GM21576 (cell line): Measurements from ENCODE around the gene FGB.
A peak's percentile ranks its signal among the peaks of the same experiment; 100 is the strongest.

ENCODE experiments used
- ATAC-seq: cut with Tn5 transposase; IDR thresholded peaks from one replicate; pipeline ENCODE4 v1.9.1; 2021; ENCODE audit warnings: mild to moderate bottlenecking, moderate library complexity; ENCODE audit not compliant: unreplicated experiment

Gene FGB

DNA sequence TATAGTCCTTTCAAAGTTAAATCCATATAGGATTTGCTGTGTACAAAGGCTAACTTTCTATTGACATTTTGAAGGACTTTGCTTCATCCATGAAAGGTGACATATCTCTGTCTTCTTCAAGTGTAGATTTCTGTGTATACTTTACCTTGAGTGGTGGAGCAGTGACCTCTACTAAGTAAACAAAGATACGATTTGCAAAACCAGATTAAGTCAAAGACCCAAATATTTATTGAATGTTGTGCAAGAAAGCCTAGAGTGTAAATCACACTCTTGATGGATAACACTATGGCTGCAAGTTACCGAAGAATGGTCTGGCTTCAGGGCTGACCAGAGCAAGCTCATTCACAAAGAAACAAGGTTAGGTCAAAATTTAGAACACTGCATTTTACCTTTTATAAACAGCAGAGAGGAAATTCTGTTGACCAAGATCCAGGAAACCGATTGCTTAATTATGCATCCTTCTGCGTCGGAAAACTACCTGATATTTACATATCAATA lies 55.1 kb downstream of the FGB start:
- ATAC-seq = no peak

DNA sequence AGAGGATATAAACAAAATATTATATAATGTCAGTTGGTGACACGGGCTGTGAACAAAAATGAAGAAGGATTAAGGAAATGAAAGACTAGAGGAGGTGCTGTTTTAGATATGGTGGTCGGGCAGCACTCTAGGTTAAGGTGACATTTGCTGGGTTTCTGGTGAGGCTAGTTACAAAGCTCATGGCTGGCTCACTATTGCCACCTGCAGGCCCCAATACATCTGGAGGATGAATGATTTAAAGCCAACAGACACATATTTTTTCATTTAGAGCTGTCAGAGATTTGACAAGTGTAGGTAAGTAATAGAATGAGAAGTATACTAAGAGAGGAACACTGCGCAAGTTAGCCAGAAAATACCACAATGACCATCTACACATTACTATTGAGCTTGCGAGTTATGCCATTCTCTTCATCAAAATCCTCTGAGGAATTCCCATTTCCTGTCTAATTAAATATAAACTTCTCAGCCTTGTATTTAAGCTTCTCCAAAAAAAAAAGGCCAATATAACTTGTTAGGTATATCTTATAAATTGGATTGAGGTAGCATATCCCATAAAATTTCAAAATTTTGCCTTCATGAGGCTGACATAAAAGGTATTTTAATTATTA lies 56.0 kb downstream of the FGB start:
- peak; percentile 65 for ATAC-seq

DNA sequence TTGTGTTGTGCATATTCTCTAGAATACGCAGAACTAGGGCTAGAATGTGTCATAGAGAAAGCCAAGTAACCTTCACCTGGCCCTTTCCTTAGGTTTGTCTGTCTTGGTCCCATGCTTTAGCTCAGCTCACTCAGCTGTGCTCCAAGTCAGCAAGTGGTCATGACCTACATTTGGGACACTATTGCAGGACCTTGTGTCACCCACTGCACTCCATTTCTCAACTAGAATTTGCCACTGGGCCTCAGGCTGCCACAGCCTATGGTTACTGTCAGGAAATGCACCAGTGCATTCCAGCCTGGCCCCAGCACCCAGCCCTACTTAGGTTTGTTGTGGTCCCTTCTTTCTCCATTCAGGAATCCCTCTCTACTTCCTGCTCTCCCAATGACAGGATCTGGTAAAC lies 57.3 kb downstream of the FGB start:
- ATAC-seq = no peak
